SIG-M5 treated with dmso at 0.1 percent for 504 hours (cell line): ENCODE measurements around the gene PPAT.
"Not testable (repeated sequence)": the region's sequence is repeated elsewhere in the genome, so short reads cannot be mapped to it uniquely, and the experiment has no call there.

ENCODE experiments used
- DNase-seq: peaks from one replicate; lab custom pipeline; 2025; ENCODE audit not compliant: unreplicated experiment; lab: John Stamatoyannopoulos, UW

Gene PPAT

GRCh38 chr4:56435140-56435926 lies at the start of gene PPAT:
TSS of gene PPAT (minus strand) at chr4:56435615. CDS start at chr4:56435477, 138 bp downstream.
- peak; percentile 94 for DNase-seq

- peak; percentile 23 for DNase-seq
These were observed 45.3 kb upstream of the PPAT start for GRCh38 chr4:56480691-56481090.

GRCh38 chr4:56477192-56477702 lies 41.8 kb upstream of the PPAT start:
- no peak for DNase-seq

- DNase-seq, result no peak
These were observed 40.5 kb upstream of the PPAT start for GRCh38 chr4:56475917-56476316.

- DNase-seq, result peak; percentile 39
These were observed 34.2 kb upstream of the PPAT start for GRCh38 chr4:56469489-56470210.

GRCh38 chr4:56468097-56468422 lies 32.6 kb upstream of the PPAT start:
- peak; percentile 54 for DNase-seq

- peak; percentile 89 for DNase-seq
These were observed 32.1 kb upstream of the PPAT start, which contains the start of gene SRP72 for GRCh38 chr4:56467284-56468096. TSS of gene SRP72 (plus strand) at chr4:56467617. CDS start at chr4:56467636, 19 bp downstream.

- DNase-seq, result no peak
These were observed 31.5 kb upstream of the PPAT start for GRCh38 chr4:56466910-56467283.

GRCh38 chr4:56466296-56466761 lies 30.9 kb upstream of the PPAT start:
- DNase-seq, result peak; percentile 65

GRCh38 chr4:56465599-56466295 lies 30.3 kb upstream of the PPAT start:
- DNase-seq, result no peak

GRCh38 chr4:56464581-56464980 lies 29.2 kb upstream of the PPAT start:
- no peak for DNase-seq

- peak; percentile 32 for DNase-seq
These were observed 28.3 kb upstream of the PPAT start for GRCh38 chr4:56463711-56464110.

GRCh38 chr4:56462157-56462556 lies 26.7 kb upstream of the PPAT start:
- no peak for DNase-seq

GRCh38 chr4:56460085-56460484 lies 24.7 kb upstream of the PPAT start:
- no peak for DNase-seq

- no peak for DNase-seq
These were observed 14.9 kb upstream of the PPAT start for GRCh38 chr4:56450342-56450741.

- not testable (repeated sequence) for DNase-seq
These were observed 14.1 kb upstream of the PPAT start for GRCh38 chr4:56449475-56449874.

- no peak for DNase-seq
These were observed 12.9 kb upstream of the PPAT start for GRCh38 chr4:56448301-56448700.

GRCh38 chr4:56445699-56446098 lies 10.3 kb upstream of the PPAT start:
- DNase-seq, result no peak

GRCh38 chr4:56444719-56445118 lies 9.3 kb upstream of the PPAT start:
- no peak for DNase-seq

- DNase-seq, result no peak
These were observed 5.6 kb upstream of the PPAT start for GRCh38 chr4:56440983-56441382.

- DNase-seq, result no peak
These were observed 3.4 kb upstream of the PPAT start for GRCh38 chr4:56438766-56439165.
